ENCODE data around the gene DUOXA2. TPM values are rescaled to one million over a fixed set of nuclear protein-coding genes. Genes with fewer than 3 reads are reported as not detected.

DUOXA2 gene
- total and polyA plus RNA-seq, 2 of the 4 experiments (the other 2 are of a cell fraction), result not detected

DNA sequence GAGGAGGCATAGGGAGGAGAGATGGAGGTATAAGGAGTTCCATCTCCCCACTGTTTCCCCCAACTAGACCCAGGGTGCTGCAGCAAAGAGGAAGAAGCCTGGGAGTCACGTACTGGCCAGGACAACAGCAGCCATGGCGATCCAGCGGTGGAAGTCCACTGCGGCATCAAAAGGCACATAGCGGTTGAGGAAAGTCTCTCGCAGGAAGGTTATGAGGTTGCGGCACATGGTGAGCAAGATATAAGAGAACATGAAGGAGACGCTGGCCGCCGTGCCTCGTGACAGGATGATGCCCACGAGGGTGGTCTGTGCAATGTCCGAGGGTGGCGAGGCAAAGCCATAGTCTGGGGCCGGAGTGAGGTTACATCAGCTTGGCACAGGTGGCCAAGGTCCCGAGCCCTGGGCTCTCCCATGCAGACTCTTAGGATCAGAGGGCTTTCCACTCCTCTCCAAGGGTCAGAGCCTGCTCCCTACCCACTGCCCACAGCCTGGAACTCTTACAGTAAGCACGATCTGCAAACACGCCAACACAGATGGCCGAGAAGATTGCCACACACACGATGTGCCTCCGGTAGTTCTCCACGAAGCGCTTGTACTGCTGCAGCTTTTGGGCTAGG lies 14.5 kb upstream of the DUOXA2 start:
- Histone ChIP-seq H2AK9ac (replicated peaks; ENCODE audit: low read depth, low read length, poor library complexity) (no peak overlapping the region), H4K20me1 (ENCODE audit: insufficient read depth, low read length) (no peaks in the 10 kb centered on the region), H2BK120ac (ENCODE audit: low read depth, low read length) (no peak overlapping the region), H4K91ac (ENCODE audit: insufficient read depth, low read depth, low read length) (no peak overlapping the region), H3K27me3 (ENCODE audit: control insufficient read depth, insufficient read depth, low read length) (peaks cover 48% of the 10 kb centered on the region), H3K9ac (ENCODE audit: low read depth, low read length) (no peak overlapping the region), H2BK20ac (ENCODE audit: low read depth, low read length) (no peak overlapping the region), H4K8ac (ENCODE audit: low read depth in 2 of 2, low read length in 2 of 2) (no peak overlapping the region), H2BK15ac (ENCODE audit: low read depth, low read length) (no peak overlapping the region), H3K14ac (replicated peaks; ENCODE audit: low read depth, low read length) (no peak overlapping the region), H3K9me1 (ENCODE audit: insufficient read depth, low read length) (no peaks in the 10 kb centered on the region), H3K56ac (ENCODE audit: extremely low read depth, insufficient read depth, low read length) (no peak overlapping the region), H3K36me3 (ENCODE audit: control insufficient read depth, insufficient read depth, low read length) (no peaks in the 10 kb centered on the region), H3K4me2 (ENCODE audit: low read depth, low read length) (no peak overlapping the region), H3K23ac (ENCODE audit: low read depth, low read length) (no peak overlapping the region), H3K9me3 (ENCODE audit: control insufficient read depth, insufficient read depth, low read length) (no peaks in the 10 kb centered on the region), H2AFZ (replicated peaks; ENCODE audit: low read length, poor library complexity) (no peak overlapping the region), H2BK5ac (ENCODE audit: low read depth, low read length, poor library complexity, severe bottlenecking) (no peak overlapping the region), H3K18ac (ENCODE audit: low read depth, low read length) (no peak overlapping the region), H2AK5ac (ENCODE audit: low read depth, low read length) (no peak overlapping the region), H3K4me3 (ENCODE audit: insufficient read depth, low read depth, low read length) (no peak overlapping the region), H4K5ac (ENCODE audit: low read depth, low read length) (no peak overlapping the region), H3K4ac (ENCODE audit: low read depth, low read length) (no peak overlapping the region), H3K27ac (ENCODE audit: insufficient read depth, low read length) (no peak overlapping the region), H3K79me1 (ENCODE audit: low read depth in 1 of 2, low read length in 2 of 2) (no peaks in the 10 kb centered on the region), H3K4me1 (ENCODE audit: control insufficient read depth, insufficient read depth, low read length) (no peaks in the 10 kb centered on the region)
- in situ Hi-C loops (cut with MboI; ENCODE audit: low sequenced_read_pairs), result no loop called here
- CTCF ChIA-PET, result interaction anchor here (1.3 kb wide), 1 partner anchor 18 kb away, joined by 3 read pairs; no protein-coding TSS in a partner anchor
- dilution Hi-C loops (cut with HindIII; ENCODE audit: low sequenced_read_pairs, unreplicated experiment), result no loop called here
- ATAC-seq (ENCODE audit: low read depth) (no peak), DNase-seq (no peak)
- intact Hi-C loops (cut with micrococcal nuclease), result no loop called here
- POLR2A ChIA-PET (ENCODE audit: unreplicated experiment), result no interaction called here
- TF ChIP-seq BHLHE40 (IDR thresholded peaks at IDR 0.05; ENCODE audit: low read depth, low read length) (no peak), RCOR1 (IDR thresholded peaks at IDR 0.05; ENCODE audit: insufficient replicate concordance, low read length) (no peak), CHD1 (IDR thresholded peaks at IDR 0.05; ENCODE audit: low read depth, low read length) (no peak), USF2 (IDR thresholded peaks at IDR 0.05; ENCODE audit: low read depth, low read length) (no peak), MAFK (IDR thresholded peaks at IDR 0.05; ENCODE audit: low read depth, low read length) (no peak), MAZ (IDR thresholded peaks at IDR 0.05; ENCODE audit: borderline replicate concordance, low read depth, low read length) (no peak), POLR2A (IDR thresholded peaks at IDR 0.05; ENCODE audit: low read depth, low read length) (no peak), CEBPB (IDR thresholded peaks at IDR 0.05; ENCODE audit: low read depth, low read length) (no peak), RFX5 (IDR thresholded peaks at IDR 0.05; ENCODE audit: low read depth, low read length) (no peak), RAD21 (IDR thresholded peaks at IDR 0.05; ENCODE audit: low read length) (no peak), FOS (IDR thresholded peaks at IDR 0.05; ENCODE audit: low read depth, low read length) (no peak)
- 81% methylated on average over 17 of the region's 23 CpGs; no CpG with 5 or more reads in 1 of the 2 experiments for WGBS, 2 experiments (ENCODE audit: extremely low coverage in 2 of 2, insufficient read length in 1 of 2)
- BruUV-seq (replicated peaks), result no TSS peak
